Measurements from ENCODE around the gene MYL12A. TPM values are rescaled to one million over a fixed set of nuclear protein-coding genes. Genes with fewer than 3 reads are reported as not detected.

MYL12A gene
- total and polyA plus RNA-seq, 2 of the 13 experiments (the other 11 are each of a cell fraction or from before 2014, with no cell fraction given): 261 to 277 TPM

DNA sequence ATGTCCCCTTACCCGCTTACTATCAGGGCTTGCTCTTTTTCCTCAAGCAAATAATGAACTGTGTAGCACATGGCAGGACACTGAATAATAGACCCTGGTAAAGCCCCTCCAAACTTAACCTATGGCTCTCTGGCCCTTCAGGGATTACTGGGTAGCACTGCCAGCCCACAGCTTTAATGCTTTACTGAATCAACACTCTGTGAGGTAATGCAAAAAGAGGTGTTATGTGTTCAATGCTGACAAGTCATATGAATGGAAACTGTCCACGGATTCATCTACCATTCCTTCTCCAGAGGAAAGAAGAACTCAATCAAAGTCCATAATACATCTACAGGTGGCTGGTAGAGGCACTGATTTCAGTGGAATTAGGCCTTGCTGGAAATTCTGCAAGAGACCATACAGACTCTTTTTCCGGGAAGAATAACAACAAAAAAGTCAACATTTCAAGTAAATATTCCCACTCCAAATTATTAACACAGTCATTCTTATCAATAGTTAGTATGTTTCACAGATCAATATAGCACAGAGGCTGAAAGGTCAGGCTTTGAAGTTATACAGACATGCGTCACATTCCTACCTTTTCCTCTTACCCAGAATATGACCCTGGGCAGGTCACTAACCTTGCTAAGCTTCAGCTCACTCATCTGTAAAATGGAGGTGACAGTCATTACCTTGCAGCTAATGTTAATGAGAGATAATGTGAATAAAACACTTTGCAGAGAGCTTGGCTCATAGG is 14.0 kb upstream of the MYL12A start (continued):
- TF ChIP-seq ZNF577 (CRISPR knock-in tag; IDR thresholded peaks at IDR 0.05; ENCODE audit: borderline replicate concordance, low read depth) (no peak), SP1 (IDR thresholded peaks at IDR 0.05) (no peak), SP1 (CRISPR knock-in tag; IDR thresholded peaks at IDR 0.05) (no peak), ZNF317 (CRISPR knock-in tag; IDR thresholded peaks at IDR 0.05) (peak; percentile 76), NFKBIZ (CRISPR knock-in tag; IDR thresholded peaks at IDR 0.05) (peak; percentile 97), SOX6 (IDR thresholded peaks at IDR 0.05) (no peak), SOX6 (CRISPR knock-in tag; IDR thresholded peaks at IDR 0.05) (peak; percentile 97), XBP1 (CRISPR knock-in tag; IDR thresholded peaks at IDR 0.05) (0 out of 2 replicates have a peak, but pooled peaks have one; percentile 57), NCOR1 (IDR thresholded peaks at IDR 0.05; ENCODE audit: borderline replicate concordance, low read length) (peak; percentile 97), ZNF713 (CRISPR knock-in tag; IDR thresholded peaks at IDR 0.05) (no peak), TBL1XR1 (IDR thresholded peaks at IDR 0.05; ENCODE audit: borderline replicate concordance, low read length, partially characterized antibody) (peak; percentile 92), CAMTA2 (CRISPR knock-in tag; IDR thresholded peaks at IDR 0.05; ENCODE audit: borderline replicate concordance) (no peak), MEIS2 (CRISPR knock-in tag; IDR thresholded peaks at IDR 0.05) (peak; percentile 92), KLF6 (CRISPR knock-in tag; IDR thresholded peaks at IDR 0.05) (peak; percentile 60; the same call in 1 of the 2 replicates), ZKSCAN5 (CRISPR knock-in tag; IDR thresholded peaks at IDR 0.05) (peak; percentile 83; the same call in 1 of the 2 replicates), ZNF879 (CRISPR knock-in tag; IDR thresholded peaks at IDR 0.05) (no peak), MAFG (CRISPR knock-in tag; IDR thresholded peaks at IDR 0.05) (no peak)
- TF ChIP-seq, protein P1, sequence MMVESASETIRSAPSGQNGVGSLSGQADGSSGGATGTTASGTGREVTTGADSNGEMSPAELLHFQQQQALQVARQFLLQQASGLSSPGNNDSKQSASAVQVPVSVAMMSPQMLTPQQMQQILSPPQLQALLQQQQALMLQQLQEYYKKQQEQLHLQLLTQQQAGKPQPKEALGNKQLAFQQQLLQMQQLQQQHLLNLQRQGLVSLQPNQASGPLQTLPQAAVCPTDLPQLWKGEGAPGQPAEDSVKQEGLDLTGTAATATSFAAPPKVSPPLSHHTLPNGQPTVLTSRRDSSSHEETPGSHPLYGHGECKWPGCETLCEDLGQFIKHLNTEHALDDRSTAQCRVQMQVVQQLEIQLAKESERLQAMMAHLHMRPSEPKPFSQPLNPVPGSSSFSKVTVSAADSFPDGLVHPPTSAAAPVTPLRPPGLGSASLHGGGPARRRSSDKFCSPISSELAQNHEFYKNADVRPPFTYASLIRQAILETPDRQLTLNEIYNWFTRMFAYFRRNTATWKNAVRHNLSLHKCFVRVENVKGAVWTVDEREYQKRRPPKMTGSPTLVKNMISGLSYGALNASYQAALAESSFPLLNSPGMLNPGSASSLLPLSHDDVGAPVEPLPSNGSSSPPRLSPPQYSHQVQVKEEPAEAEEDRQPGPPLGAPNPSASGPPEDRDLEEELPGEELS (CRISPR knock-in tag; IDR thresholded peaks at IDR 0.05): peak; percentile 96
- TF ChIP-seq, protein P2, sequence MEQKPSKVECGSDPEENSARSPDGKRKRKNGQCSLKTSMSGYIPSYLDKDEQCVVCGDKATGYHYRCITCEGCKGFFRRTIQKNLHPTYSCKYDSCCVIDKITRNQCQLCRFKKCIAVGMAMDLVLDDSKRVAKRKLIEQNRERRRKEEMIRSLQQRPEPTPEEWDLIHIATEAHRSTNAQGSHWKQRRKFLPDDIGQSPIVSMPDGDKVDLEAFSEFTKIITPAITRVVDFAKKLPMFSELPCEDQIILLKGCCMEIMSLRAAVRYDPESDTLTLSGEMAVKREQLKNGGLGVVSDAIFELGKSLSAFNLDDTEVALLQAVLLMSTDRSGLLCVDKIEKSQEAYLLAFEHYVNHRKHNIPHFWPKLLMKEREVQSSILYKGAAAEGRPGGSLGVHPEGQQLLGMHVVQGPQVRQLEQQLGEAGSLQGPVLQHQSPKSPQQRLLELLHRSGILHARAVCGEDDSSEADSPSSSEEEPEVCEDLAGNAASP (CRISPR knock-in tag; IDR thresholded peaks at IDR 0.05; ENCODE audit: borderline replicate concordance): peak; percentile 97; the same call in 1 of the 2 replicates
- TF ChIP-seq, protein P3, sequence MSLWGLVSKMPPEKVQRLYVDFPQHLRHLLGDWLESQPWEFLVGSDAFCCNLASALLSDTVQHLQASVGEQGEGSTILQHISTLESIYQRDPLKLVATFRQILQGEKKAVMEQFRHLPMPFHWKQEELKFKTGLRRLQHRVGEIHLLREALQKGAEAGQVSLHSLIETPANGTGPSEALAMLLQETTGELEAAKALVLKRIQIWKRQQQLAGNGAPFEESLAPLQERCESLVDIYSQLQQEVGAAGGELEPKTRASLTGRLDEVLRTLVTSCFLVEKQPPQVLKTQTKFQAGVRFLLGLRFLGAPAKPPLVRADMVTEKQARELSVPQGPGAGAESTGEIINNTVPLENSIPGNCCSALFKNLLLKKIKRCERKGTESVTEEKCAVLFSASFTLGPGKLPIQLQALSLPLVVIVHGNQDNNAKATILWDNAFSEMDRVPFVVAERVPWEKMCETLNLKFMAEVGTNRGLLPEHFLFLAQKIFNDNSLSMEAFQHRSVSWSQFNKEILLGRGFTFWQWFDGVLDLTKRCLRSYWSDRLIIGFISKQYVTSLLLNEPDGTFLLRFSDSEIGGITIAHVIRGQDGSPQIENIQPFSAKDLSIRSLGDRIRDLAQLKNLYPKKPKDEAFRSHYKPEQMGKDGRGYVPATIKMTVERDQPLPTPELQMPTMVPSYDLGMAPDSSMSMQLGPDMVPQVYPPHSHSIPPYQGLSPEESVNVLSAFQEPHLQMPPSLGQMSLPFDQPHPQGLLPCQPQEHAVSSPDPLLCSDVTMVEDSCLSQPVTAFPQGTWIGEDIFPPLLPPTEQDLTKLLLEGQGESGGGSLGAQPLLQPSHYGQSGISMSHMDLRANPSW (CRISPR knock-in tag; IDR thresholded peaks at IDR 0.05; ENCODE audit: borderline replicate concordance): peak; percentile 75; the same call in 1 of the 2 replicates
- TF ChIP-seq, protein P4, sequence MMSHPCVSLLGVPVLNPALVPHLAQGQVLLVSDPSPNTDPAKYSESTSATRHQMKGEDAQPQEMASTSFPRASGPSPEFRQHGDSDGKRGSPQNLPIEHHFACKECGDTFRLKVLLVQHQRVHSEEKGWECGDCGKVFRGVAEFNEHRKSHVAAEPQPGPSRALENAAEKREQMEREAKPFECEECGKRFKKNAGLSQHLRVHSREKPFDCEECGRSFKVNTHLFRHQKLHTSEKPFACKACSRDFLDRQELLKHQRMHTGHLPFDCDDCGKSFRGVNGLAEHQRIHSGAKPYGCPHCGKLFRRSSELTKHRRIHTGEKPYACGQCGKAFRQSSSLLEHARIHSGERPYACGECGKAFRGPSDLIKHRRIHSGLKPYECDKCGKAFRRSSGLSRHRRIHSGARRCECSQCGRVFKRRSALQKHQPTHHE (CRISPR knock-in tag; IDR thresholded peaks at IDR 0.05; ENCODE audit: borderline replicate concordance): 0 out of 2 replicates have a peak, but pooled peaks have one; percentile 82
